Keratinocyte (primary cell): Measurements from ENCODE around the gene JTB. TPM values are rescaled to one million over a fixed set of nuclear protein-coding genes. Genes with fewer than 3 reads are reported as not detected.

ENCODE experiments used
- DNase-seq: peaks from one replicate; pipeline ENCODE4 v3.0.0-alpha.2; 2011; ENCODE audit warnings: low read depth, missing footprints, low spot score
- FAIRE-seq: peaks from 2 replicates; lab custom pipeline; 2011; peaks lifted over from hg19 to GRCh38; lab: Jason Lieb, UNC
- H2AFZ ChIP-seq: 2 replicates; pipeline ENCODE4 v1.6.0; 2012; ENCODE audit warnings: low read length, control low read depth, inconsistent platforms; ENCODE audit not compliant: control insufficient read depth
- H3K27ac ChIP-seq: 2 replicates; pipeline ENCODE4 v1.5.1; 2011; ENCODE audit warnings: low read length; ENCODE audit not compliant: control insufficient read depth, insufficient read depth
- H3K27me3 ChIP-seq: 3 replicates; pipeline ENCODE4 v1.6.0; 2011; ENCODE audit warnings: low read length; ENCODE audit not compliant: control insufficient read depth, insufficient read depth; ENCODE audit errors: extremely low read depth
- H3K36me3 ChIP-seq, 2 experiments: 2 replicates in 1 of 2; 3 replicates in 1 of 2; pipeline ENCODE4 v1.5.1; 2011; ENCODE audit warnings: low read length in 2 of 2, mild to moderate bottlenecking in 1 of 2; ENCODE audit not compliant: control insufficient read depth in 2 of 2, insufficient read depth in 2 of 2; ENCODE audit errors: extremely low read depth in 1 of 2
- H3K4me1 ChIP-seq: 3 replicates; pipeline ENCODE4 v1.5.1; 2011; ENCODE audit warnings: low read length; ENCODE audit not compliant: control insufficient read depth, insufficient read depth; ENCODE audit errors: extremely low read depth
- H3K4me2 ChIP-seq: 3 replicates; pipeline ENCODE4 v1.6.0; 2011; ENCODE audit warnings: low read depth, low read length; ENCODE audit not compliant: control insufficient read depth, insufficient read depth; ENCODE audit errors: extremely low read depth
- H3K4me3 ChIP-seq, 3 experiments: fragments of 200-600 bp in 1 of 3; sonication (generic) in 1 of 3; 2 replicates in 2 of 3; 3 replicates in 1 of 3; pipeline ENCODE4 v1.5.1; 2011 to 2016; ENCODE audit warnings: low read length in 3 of 3, mild to moderate bottlenecking in 3 of 3, control low read depth in 2 of 3, inconsistent platforms in 1 of 3, low read depth in 1 of 3, mixed read lengths in 1 of 3, mixed run types in 1 of 3, moderate library complexity in 1 of 3; ENCODE audit not compliant: control insufficient read depth in 2 of 3, insufficient read depth in 2 of 3; ENCODE audit errors: extremely low read depth in 1 of 3
- H3K79me2 ChIP-seq: 2 replicates; pipeline ENCODE4 v1.6.0; 2012; ENCODE audit warnings: low read length; ENCODE audit not compliant: control insufficient read depth, insufficient read depth
- H3K9ac ChIP-seq: 3 replicates; pipeline ENCODE4 v1.6.0; 2011; ENCODE audit warnings: low read length; ENCODE audit not compliant: control insufficient read depth, insufficient read depth; ENCODE audit errors: extremely low read depth
- H3K9me1 ChIP-seq: 3 replicates; pipeline ENCODE4 v1.6.0; 2011; ENCODE audit warnings: low read length; ENCODE audit not compliant: control insufficient read depth, insufficient read depth; ENCODE audit errors: extremely low read depth
- H3K9me3 ChIP-seq: 2 replicates; pipeline ENCODE4 v1.5.1; 2012; ENCODE audit warnings: low read depth, low read length; ENCODE audit not compliant: control insufficient read depth
- H4K20me1 ChIP-seq: 3 replicates; pipeline ENCODE4 v1.6.0; 2011; ENCODE audit warnings: low read length; ENCODE audit not compliant: control insufficient read depth, insufficient read depth; ENCODE audit errors: extremely low read depth
- EZH2 ChIP-seq: IDR thresholded peaks from one replicate; pipeline ENCODE4 v1.6.1; 2012; ENCODE audit warnings: inconsistent platforms, mild to moderate bottlenecking, low read length, moderate library complexity
- dilution Hi-C: fragments of 300-500 bp; cut with MboI; formaldehyde crosslinking; loops from one replicate; pipeline ENCODE4 v1.7.0; 2020; ENCODE audit warnings: low sequenced_read_pairs; ENCODE audit not compliant: extremely low pct_ligation_motif_present
- polyA plus RNA-seq, 5 experiments: library from polyadenylated mRNA; depleted of rRNA in 3 of 5; stranded (reverse) in 3 of 5; stranded (forward) in 1 of 5; unstranded in 1 of 5; fragments of >200 nt; gene quantifications; 1 replicate in 1 of 5; 2 replicates in 3 of 5; 3 replicates in 1 of 5; pipeline versions ENCODE4 v1.2.1 to v1.2.3, GENCODE V29; 2011 to 2012; ENCODE audit warnings: missing spikeins in 2 of 5, low read depth in 1 of 5, low replicate concordance in 1 of 5
- TF ChIP-seq, protein P1 (sequence below), 3 experiments: IDR thresholded peaks in 1 of 3; conservative IDR thresholded peaks in 1 of 3; optimal IDR thresholded peaks in 1 of 3; 2 replicates in 2 of 3; 3 replicates in 1 of 3; pipeline versions ENCODE3 to v1.5.1; 2011; ENCODE audit warnings: low read length in 3 of 3, mild to moderate bottlenecking in 3 of 3, moderate library complexity in 2 of 3, control low read depth in 1 of 3, inconsistent platforms in 1 of 3; ENCODE audit not compliant: insufficient read depth in 2 of 3; ENCODE audit errors: extremely low read depth in 1 of 3

The JTB gene
- polyA plus RNA-seq, 1 donor (not counting 4 experiments of a cell fraction or from before 2014, with no cell fraction given) = 83.4 TPM

DNA sequence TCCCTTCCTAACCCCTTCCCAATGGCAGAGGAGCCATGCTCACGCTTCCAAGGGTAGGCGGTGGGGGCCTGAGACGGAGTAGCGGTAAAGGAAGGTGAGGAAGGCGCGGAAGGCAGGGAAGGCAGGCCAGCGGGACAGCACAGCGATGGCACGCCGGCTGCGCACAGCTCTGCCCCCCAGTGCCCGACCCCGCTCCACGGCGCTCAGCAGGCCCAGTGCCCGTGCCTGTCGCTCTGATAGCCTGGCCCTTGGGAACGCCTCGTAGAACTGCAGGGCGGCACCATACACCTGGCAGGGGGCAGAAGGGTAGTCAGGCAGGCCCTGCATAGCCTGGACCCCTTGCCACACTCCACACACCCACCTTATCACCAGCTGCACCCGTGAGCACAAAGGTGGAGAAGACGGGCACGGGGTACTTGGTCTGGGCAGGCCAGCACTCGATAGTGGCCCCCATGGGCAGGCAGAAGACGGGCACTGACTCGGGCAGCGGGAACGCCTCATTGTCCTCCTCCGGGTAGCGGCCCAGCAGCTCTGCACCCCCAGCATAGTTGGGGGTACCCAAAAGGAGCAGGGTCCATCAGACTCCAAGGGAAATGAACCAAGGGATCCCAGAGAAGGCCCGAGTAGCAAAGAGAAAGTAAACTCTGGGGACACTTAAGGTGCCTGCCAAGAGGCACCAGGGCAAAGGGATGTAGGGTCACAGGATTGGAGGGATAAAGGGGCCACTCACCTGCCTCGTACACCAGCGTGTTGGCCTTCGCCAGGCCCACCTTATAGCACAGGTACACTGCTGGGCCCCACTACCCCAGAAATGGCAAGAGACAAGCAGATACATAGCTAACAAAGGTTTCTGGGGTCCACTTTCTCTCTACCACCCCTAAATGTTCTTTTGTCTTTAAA lies 35.4 kb downstream of the JTB start:
- Histone ChIP-seq H3K79me2 (peaks cover 22% of the 10 kb centered on the region), H2AFZ (no peak overlapping the region), H3K27me3 (no peaks in the 10 kb centered on the region), H4K20me1 (no peaks in the 10 kb centered on the region), H3K9me1 (no peaks in the 10 kb centered on the region), H3K4me1 (peaks cover 10% of the 10 kb centered on the region), H3K4me2 (no peak overlapping the region), H3K36me3 (peaks cover 24 to 31% of the 10 kb centered on the region in 2 experiments), H3K9me3 (no peaks in the 10 kb centered on the region), H3K9ac (no peak overlapping the region), H3K4me3 (no peak overlapping the region), H3K27ac (no peak overlapping the region)
- no peak for TF ChIP-seq EZH2
- TF ChIP-seq, protein P1, sequence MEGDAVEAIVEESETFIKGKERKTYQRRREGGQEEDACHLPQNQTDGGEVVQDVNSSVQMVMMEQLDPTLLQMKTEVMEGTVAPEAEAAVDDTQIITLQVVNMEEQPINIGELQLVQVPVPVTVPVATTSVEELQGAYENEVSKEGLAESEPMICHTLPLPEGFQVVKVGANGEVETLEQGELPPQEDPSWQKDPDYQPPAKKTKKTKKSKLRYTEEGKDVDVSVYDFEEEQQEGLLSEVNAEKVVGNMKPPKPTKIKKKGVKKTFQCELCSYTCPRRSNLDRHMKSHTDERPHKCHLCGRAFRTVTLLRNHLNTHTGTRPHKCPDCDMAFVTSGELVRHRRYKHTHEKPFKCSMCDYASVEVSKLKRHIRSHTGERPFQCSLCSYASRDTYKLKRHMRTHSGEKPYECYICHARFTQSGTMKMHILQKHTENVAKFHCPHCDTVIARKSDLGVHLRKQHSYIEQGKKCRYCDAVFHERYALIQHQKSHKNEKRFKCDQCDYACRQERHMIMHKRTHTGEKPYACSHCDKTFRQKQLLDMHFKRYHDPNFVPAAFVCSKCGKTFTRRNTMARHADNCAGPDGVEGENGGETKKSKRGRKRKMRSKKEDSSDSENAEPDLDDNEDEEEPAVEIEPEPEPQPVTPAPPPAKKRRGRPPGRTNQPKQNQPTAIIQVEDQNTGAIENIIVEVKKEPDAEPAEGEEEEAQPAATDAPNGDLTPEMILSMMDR (optimal IDR thresholded peaks at IDR 0.05 in 1 of 3, IDR thresholded peaks at IDR 0.05 in 1 of 3, conservative IDR thresholded peaks at IDR 0.05 in 1 of 3; ENCODE audit: extremely low read depth in 1 of 3, insufficient read depth in 2 of 3, low read length in 3 of 3) = no peak
- FAIRE-seq (no peak), DNase-seq (no peak)
- dilution Hi-C loops = no loop called here

DNA sequence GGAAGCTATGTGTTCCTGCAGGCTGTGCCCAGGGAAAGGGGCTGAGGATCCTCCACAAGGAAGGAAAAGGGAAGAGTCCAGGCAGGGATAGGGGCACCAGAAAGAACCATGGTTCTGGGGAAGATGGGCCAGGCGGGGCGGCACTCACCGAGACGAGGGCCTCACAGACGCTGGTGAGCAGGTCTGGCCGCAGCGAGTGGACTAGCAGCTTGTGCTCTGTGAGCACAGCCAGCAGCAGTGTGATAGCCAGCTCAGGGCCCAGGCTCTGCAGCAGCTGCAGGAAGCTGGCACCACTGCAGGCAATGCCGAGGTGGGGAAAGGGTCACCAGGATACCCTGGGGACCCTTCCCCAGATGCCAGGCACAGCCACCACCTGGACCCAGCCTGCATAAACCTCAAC lies 36.7 kb downstream of the JTB start:
- Histone ChIP-seq H3K79me2 (peaks cover 19% of the 10 kb centered on the region), H3K9me1 (no peaks in the 10 kb centered on the region), H4K20me1 (no peaks in the 10 kb centered on the region), H3K27ac (no peak overlapping the region), H3K4me1 (peaks cover 7% of the 10 kb centered on the region), H3K9me3 (no peaks in the 10 kb centered on the region), H2AFZ (no peak overlapping the region), H3K4me3 (no peak overlapping the region), H3K27me3 (no peaks in the 10 kb centered on the region), H3K36me3 (peaks cover 34 to 36% of the 10 kb centered on the region in 2 experiments), H3K9ac (no peak overlapping the region), H3K4me2 (no peak overlapping the region)
- dilution Hi-C loops = no loop called here
- DNase-seq (no peak), FAIRE-seq (no peak)
- TF ChIP-seq, protein P1 (optimal IDR thresholded peaks at IDR 0.05 in 1 of 3, IDR thresholded peaks at IDR 0.05 in 1 of 3, conservative IDR thresholded peaks at IDR 0.05 in 1 of 3; ENCODE audit: extremely low read depth in 1 of 3, insufficient read depth in 2 of 3, low read length in 3 of 3) = no peak
- TF ChIP-seq EZH2 = no peak
